Measurements from ENCODE around the gene HTT-AS.

- TF ChIP-seq EZH2 (IDR thresholded peaks at IDR 0.05) (no peak), POLR2AphosphoS5 (IDR thresholded peaks at IDR 0.05; ENCODE audit: borderline replicate concordance, low read depth, low read length) (no peak)
Observed at GRCh38 chr4:3096202-3096601, 21.9 kb upstream of the HTT-AS start.

Data from SK-N-MC (cell line).